ENCODE data around the gene COG8. TPM values are rescaled to one million over a fixed set of nuclear protein-coding genes. Genes with fewer than 3 reads are reported as not detected.

COG8 gene
- total RNA-seq, 1 donor from 2014 or later = 58.6 TPM

DNA sequence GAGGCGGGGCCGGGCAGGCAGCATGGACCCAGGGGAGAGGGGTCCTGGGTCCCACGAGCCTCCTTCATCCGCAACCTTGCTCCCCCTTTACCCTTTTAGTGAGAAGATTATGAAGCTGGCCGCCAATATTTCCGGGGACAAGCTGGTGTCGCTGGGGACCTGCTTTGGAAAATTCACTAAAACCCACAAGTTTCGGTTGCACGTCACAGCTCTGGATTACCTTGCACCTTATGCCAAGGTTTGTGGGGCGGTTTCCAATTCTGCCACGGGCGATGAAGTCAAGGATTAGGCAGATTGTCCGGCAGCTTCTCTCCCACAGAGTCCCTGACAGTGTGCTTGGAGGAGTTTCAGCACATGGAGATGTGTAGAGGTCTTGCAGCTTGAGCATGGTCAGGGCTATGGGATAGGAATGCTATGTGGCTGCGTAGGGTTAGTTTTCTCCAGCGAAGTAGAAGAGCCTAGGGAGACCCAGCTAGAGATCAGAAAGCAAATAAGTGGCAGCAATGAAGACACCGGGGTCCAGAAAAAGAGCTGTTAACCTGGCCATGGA, 806 bp upstream of the COG8 start:
- Mint-ChIP-seq H3K27me3 (no peaks in the 10 kb centered on the region), H3K27ac (peak overlapping the region; percentile 98), H3K4me3 (ENCODE audit: low read depth) (peak overlapping the region; percentile 100), H3K36me3 (ENCODE audit: insufficient read depth) (peaks cover 10% of the 10 kb centered on the region), H3K4me1 (ENCODE audit: low read depth) (peaks cover 26% of the 10 kb centered on the region), H3K9me3 (ENCODE audit: low read depth) (no peaks in the 10 kb centered on the region)
- DNase-seq (ENCODE audit: low spot score, unreplicated experiment) = no peak
- TF ChIP-seq CTCF (IDR thresholded peaks at IDR 0.05; ENCODE audit: unreplicated experiment) = no peak

GRCh38 chr16:69338557-69339288, 641 bp downstream of the COG8 start:
- no peak for TF ChIP-seq CTCF (IDR thresholded peaks at IDR 0.05; ENCODE audit: unreplicated experiment)
- peak overlapping the region; percentile 93 for H3K27ac Mint-ChIP-seq
- peaks cover 16% of the 10 kb centered on the region for H3K36me3 Mint-ChIP-seq (ENCODE audit: insufficient read depth)

GRCh38 chr16:69334696-69335095, 4.7 kb downstream of the COG8 start:
- no peak for DNase-seq (ENCODE audit: low spot score, unreplicated experiment)
- Mint-ChIP-seq H3K4me3 (ENCODE audit: low read depth) (no peak overlapping the region), H3K27ac (no peak overlapping the region), H3K27me3 (no peaks in the 10 kb centered on the region), H3K9me3 (ENCODE audit: low read depth) (no peaks in the 10 kb centered on the region), H3K36me3 (ENCODE audit: insufficient read depth) (peaks cover 19% of the 10 kb centered on the region), H3K4me1 (ENCODE audit: low read depth) (peaks cover 15% of the 10 kb centered on the region)
- no peak for TF ChIP-seq CTCF (IDR thresholded peaks at IDR 0.05; ENCODE audit: unreplicated experiment)

More at GRCh38 chr16:69338557-69339288, 641 bp downstream of the COG8 start:
- H3K4me1 Mint-ChIP-seq (ENCODE audit: low read depth) = peaks cover 26% of the 10 kb centered on the region
- H3K27me3 Mint-ChIP-seq = no peaks in the 10 kb centered on the region
- no peaks in the 10 kb centered on the region for H3K9me3 Mint-ChIP-seq (ENCODE audit: low read depth)
- H3K4me3 Mint-ChIP-seq (ENCODE audit: low read depth) = peak overlapping the region; percentile 100
- no peak for DNase-seq (ENCODE audit: low spot score, unreplicated experiment)

GRCh38 chr16:69330286-69331109, 8.9 kb downstream of the COG8 start, which contains the start of gene PDF:
Gene PDF (minus strand): TSS chr16:69330588. CDS start chr16:69330570, 18 bp downstream.
- Mint-ChIP-seq H3K4me1 (ENCODE audit: low read depth) (peaks cover 12% of the 10 kb centered on the region), H3K4me3 (ENCODE audit: low read depth) (peak within 1 kb of the TSS; percentile 77), H3K27me3 (no peaks in the 10 kb centered on the region), H3K27ac (peak within 1 kb of the TSS; percentile 89), H3K9me3 (ENCODE audit: low read depth) (no peaks in the 10 kb centered on the region), H3K36me3 (ENCODE audit: insufficient read depth) (peaks cover 22% of the 10 kb centered on the region)
- TF ChIP-seq CTCF (IDR thresholded peaks at IDR 0.05; ENCODE audit: unreplicated experiment) = no peak
- peak; percentile 80 for DNase-seq (ENCODE audit: low spot score, unreplicated experiment)
